Esophagus squamous epithelium (tissue), 4 donors: ENCODE results near the gene KLHL41.

Source experiments
- POLR2A ChIP-seq, 4 donors: fragments of 450-650 bp; IDR thresholded peaks; one replicate each; pipeline ENCODE4 v1.6.1; 2017; ENCODE audit warnings: antibody characterized with exemption in 4 of 4, mild to moderate bottlenecking in 4 of 4, moderate library complexity in 3 of 4
- TF ChIP-seq, protein P1 (sequence below), 6 experiments: fragments of 450-650 bp in 4 of 6; fragments of 200-600 bp in 2 of 6; sonication (generic) in 2 of 6; IDR thresholded peaks; one replicate each; pipeline ENCODE4 v1.5.1; 2016 to 2019; ENCODE audit warnings: antibody characterized with exemption in 6 of 6, mild to moderate bottlenecking in 4 of 6, moderate library complexity in 4 of 6

DNA sequence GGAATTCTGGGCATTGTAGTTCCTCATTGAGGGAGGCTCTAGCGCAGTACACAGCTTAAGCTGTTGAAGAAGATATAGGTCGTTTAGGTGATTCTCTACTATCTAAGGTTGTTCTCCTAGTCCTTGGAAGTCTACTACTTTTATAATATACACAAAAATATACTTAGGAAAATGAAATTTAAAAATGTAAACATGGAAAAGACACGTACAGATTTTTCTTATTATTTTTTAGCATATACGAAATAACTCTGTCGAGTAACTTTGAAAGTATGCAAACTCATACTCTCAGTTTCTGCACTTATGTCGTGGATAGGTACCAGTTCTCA lies 64.4 kb downstream of the KLHL41 start:
- TF ChIP-seq, protein P1, sequence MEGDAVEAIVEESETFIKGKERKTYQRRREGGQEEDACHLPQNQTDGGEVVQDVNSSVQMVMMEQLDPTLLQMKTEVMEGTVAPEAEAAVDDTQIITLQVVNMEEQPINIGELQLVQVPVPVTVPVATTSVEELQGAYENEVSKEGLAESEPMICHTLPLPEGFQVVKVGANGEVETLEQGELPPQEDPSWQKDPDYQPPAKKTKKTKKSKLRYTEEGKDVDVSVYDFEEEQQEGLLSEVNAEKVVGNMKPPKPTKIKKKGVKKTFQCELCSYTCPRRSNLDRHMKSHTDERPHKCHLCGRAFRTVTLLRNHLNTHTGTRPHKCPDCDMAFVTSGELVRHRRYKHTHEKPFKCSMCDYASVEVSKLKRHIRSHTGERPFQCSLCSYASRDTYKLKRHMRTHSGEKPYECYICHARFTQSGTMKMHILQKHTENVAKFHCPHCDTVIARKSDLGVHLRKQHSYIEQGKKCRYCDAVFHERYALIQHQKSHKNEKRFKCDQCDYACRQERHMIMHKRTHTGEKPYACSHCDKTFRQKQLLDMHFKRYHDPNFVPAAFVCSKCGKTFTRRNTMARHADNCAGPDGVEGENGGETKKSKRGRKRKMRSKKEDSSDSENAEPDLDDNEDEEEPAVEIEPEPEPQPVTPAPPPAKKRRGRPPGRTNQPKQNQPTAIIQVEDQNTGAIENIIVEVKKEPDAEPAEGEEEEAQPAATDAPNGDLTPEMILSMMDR (IDR thresholded peaks at IDR 0.05), result no peak
- TF ChIP-seq POLR2A (IDR thresholded peaks at IDR 0.05), result no peak
